GM12875 (cell line): ENCODE results near the gene RBPJ.

Experiments used
- H3K4me3 ChIP-seq: one replicate; pipeline ENCODE4 v1.5.1; 2011; ENCODE audit warnings: low read depth, low read length, control low read depth
- CTCF ChIP-seq: IDR thresholded peaks from 2 replicates; pipeline ENCODE4 v1.5.1; 2011; ENCODE audit warnings: low read depth, mild to moderate bottlenecking, control low read depth, inconsistent platforms, low read length, moderate library complexity, borderline replicate concordance; ENCODE audit not compliant: insufficient read depth

RBPJ gene

GRCh38 chr4:26418107-26418506 lies 97.3 kb downstream of the RBPJ start:
- TF ChIP-seq CTCF, result no peak
- H3K4me3 ChIP-seq, result no peak overlapping the region

GRCh38 chr4:26418850-26419249 lies 98.0 kb downstream of the RBPJ start:
- H3K4me3 ChIP-seq, result no peak overlapping the region
- no peak for TF ChIP-seq CTCF

GRCh38 chr4:26420438-26420837 lies 99.6 kb downstream of the RBPJ start:
- H3K4me3 ChIP-seq, result no peak overlapping the region
- TF ChIP-seq CTCF, result no peak

- no peak overlapping the region for H3K4me3 ChIP-seq
- TF ChIP-seq CTCF, result no peak
Observed at GRCh38 chr4:26420913-26421312, 100.1 kb downstream of the RBPJ start.

- no peak for TF ChIP-seq CTCF
- no peak overlapping the region for H3K4me3 ChIP-seq
Observed at GRCh38 chr4:26424153-26424552, 103.3 kb downstream of the RBPJ start.

- no peak for TF ChIP-seq CTCF
- no peak overlapping the region for H3K4me3 ChIP-seq
Observed at GRCh38 chr4:26424838-26425237, 104.0 kb downstream of the RBPJ start.

- H3K4me3 ChIP-seq, result no peak overlapping the region
- TF ChIP-seq CTCF, result no peak
Observed at GRCh38 chr4:26425953-26426352, 105.1 kb downstream of the RBPJ start.
